Body of pancreas (tissue), 4 donors: ENCODE measurements around the gene CFL1.

Experiments
- POLR2A ChIP-seq, 3 donors: fragments of 450-650 bp; IDR thresholded peaks; one replicate each; pipeline ENCODE4 v1.6.1; 2016; ENCODE audit warnings: antibody characterized with exemption in 3 of 3, mild to moderate bottlenecking in 2 of 3
- TF ChIP-seq, protein P1 (sequence below), 7 experiments: fragments of 450-650 bp in 4 of 7; fragments of 200-600 bp in 3 of 7; sonication (generic) in 3 of 7; IDR thresholded peaks; one replicate each; pipeline ENCODE4 v1.5.1; 2016 to 2019; ENCODE audit warnings: antibody characterized with exemption in 7 of 7

DNA sequence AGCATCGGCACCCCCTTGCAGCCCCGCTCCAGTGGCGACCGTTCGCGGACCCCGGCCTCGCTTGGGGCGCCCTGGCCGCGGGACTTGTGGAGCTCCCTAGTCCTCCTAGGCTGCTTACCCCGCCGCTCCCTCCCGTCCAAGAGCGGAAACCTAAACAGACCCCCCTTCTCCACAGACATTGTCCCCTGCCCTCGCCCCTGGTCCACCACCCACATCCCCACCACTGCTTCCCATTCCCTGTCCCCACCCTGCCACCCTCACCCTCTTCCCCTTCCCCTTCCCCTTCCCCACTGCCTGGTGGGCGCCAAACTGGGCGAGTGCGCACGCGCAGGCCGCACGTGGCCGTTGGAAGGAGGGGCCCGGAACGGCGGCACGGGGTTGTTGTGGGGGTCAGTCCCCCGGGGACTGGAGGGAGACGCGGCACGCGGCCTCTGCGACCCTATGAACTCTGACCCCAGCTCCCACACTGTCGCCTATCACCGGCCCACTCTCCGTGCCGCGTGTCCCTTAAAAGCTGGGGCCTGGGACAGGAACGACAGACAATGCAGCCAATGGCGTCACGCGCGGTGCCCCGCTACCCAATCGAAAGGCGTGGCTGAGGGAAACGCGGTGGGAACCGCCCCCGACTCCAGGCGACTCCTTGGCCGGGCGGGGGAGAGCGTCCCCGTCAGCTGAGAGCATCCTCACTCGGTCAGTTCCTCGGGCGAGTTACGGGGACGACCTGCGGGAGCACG lies 24.5 kb downstream of the CFL1 start, which contains the start of gene SNX32:
- TF ChIP-seq, protein P1, sequence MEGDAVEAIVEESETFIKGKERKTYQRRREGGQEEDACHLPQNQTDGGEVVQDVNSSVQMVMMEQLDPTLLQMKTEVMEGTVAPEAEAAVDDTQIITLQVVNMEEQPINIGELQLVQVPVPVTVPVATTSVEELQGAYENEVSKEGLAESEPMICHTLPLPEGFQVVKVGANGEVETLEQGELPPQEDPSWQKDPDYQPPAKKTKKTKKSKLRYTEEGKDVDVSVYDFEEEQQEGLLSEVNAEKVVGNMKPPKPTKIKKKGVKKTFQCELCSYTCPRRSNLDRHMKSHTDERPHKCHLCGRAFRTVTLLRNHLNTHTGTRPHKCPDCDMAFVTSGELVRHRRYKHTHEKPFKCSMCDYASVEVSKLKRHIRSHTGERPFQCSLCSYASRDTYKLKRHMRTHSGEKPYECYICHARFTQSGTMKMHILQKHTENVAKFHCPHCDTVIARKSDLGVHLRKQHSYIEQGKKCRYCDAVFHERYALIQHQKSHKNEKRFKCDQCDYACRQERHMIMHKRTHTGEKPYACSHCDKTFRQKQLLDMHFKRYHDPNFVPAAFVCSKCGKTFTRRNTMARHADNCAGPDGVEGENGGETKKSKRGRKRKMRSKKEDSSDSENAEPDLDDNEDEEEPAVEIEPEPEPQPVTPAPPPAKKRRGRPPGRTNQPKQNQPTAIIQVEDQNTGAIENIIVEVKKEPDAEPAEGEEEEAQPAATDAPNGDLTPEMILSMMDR (IDR thresholded peaks at IDR 0.05) = no peak
- TF ChIP-seq POLR2A (IDR thresholded peaks at IDR 0.05) = no peak
